ENCODE data around the gene LGI4.
"Not testable (repeated sequence)": the region's sequence is repeated elsewhere in the genome, so short reads cannot be mapped to it uniquely, and the experiment has no call there.

Gene LGI4

GRCh38 chr19:35105411-35106290 is 29.2 kb downstream of the LGI4 start:
- no peak for DNase-seq (ENCODE audit: low read depth in 3 of 3)

- no peak for DNase-seq (ENCODE audit: low read depth in 3 of 3)
These were observed 29.8 kb downstream of the LGI4 start for GRCh38 chr19:35105047-35105410.

GRCh38 chr19:35104361-35104760 is 30.5 kb downstream of the LGI4 start:
- DNase-seq (ENCODE audit: low read depth in 3 of 3) = no peak

- not testable (repeated sequence) for DNase-seq (ENCODE audit: low read depth in 3 of 3)
These were observed 31.2 kb downstream of the LGI4 start for GRCh38 chr19:35103614-35104013.

- not testable (repeated sequence) for DNase-seq (ENCODE audit: low read depth in 3 of 3)
These were observed 32.9 kb downstream of the LGI4 start for GRCh38 chr19:35101949-35102348.

- DNase-seq (ENCODE audit: low read depth in 3 of 3) = no peak
These were observed 34.0 kb downstream of the LGI4 start for GRCh38 chr19:35100588-35101533.

GRCh38 chr19:35099897-35100275 is 35.0 kb downstream of the LGI4 start:
- no peak for DNase-seq (ENCODE audit: low read depth in 3 of 3)

GRCh38 chr19:35099155-35099896 is 35.5 kb downstream of the LGI4 start:
- DNase-seq (ENCODE audit: low read depth in 3 of 3) = no peak

GRCh38 chr19:35098413-35099049 is 36.3 kb downstream of the LGI4 start:
- no peak for DNase-seq (ENCODE audit: low read depth in 3 of 3)

- no peak for DNase-seq (ENCODE audit: low read depth in 3 of 3)
These were observed 39.0 kb downstream of the LGI4 start for GRCh38 chr19:35095667-35096368.

- DNase-seq (ENCODE audit: low read depth in 3 of 3) = no peak
These were observed 40.2 kb downstream of the LGI4 start for GRCh38 chr19:35094656-35095055.

GRCh38 chr19:35093941-35094647 is 40.8 kb downstream of the LGI4 start:
- DNase-seq (ENCODE audit: low read depth in 3 of 3) = no peak

- DNase-seq (ENCODE audit: low read depth in 3 of 3) = no peak
These were observed 41.4 kb downstream of the LGI4 start for GRCh38 chr19:35093430-35093829.

- DNase-seq (ENCODE audit: low read depth in 3 of 3) = peak; percentile 23 to 26 (median 26)
These were observed 44.2 kb downstream of the LGI4 start for GRCh38 chr19:35090506-35091214.

- no peak for DNase-seq (ENCODE audit: low read depth in 3 of 3)
These were observed 44.7 kb downstream of the LGI4 start for GRCh38 chr19:35090160-35090505.

GRCh38 chr19:35089554-35089953 is 45.3 kb downstream of the LGI4 start:
- DNase-seq (ENCODE audit: low read depth in 3 of 3) = no peak

- DNase-seq (ENCODE audit: low read depth in 3 of 3) = no peak
These were observed 46.5 kb downstream of the LGI4 start for GRCh38 chr19:35088131-35088913.

- DNase-seq (ENCODE audit: low read depth in 3 of 3) = no peak
These were observed 47.5 kb downstream of the LGI4 start for GRCh38 chr19:35087393-35087792.

- DNase-seq (ENCODE audit: low read depth in 3 of 3) = no peak
These were observed 48.4 kb downstream of the LGI4 start for GRCh38 chr19:35086455-35086854.
